ENCODE results near the gene COX6A1.

Gene COX6A1
- 15.4 to 16.8 reads per million in 2 donors for total RNA-seq

- DNase-seq, result peak; percentile 88 to 99 (median 97)
Observed at GRCh38 chr12:120437735-120438494, at the start of gene COX6A1. Gene COX6A1 (plus strand): TSS chr12:120438113. CDS start chr12:120438127, 14 bp downstream.

DNA sequence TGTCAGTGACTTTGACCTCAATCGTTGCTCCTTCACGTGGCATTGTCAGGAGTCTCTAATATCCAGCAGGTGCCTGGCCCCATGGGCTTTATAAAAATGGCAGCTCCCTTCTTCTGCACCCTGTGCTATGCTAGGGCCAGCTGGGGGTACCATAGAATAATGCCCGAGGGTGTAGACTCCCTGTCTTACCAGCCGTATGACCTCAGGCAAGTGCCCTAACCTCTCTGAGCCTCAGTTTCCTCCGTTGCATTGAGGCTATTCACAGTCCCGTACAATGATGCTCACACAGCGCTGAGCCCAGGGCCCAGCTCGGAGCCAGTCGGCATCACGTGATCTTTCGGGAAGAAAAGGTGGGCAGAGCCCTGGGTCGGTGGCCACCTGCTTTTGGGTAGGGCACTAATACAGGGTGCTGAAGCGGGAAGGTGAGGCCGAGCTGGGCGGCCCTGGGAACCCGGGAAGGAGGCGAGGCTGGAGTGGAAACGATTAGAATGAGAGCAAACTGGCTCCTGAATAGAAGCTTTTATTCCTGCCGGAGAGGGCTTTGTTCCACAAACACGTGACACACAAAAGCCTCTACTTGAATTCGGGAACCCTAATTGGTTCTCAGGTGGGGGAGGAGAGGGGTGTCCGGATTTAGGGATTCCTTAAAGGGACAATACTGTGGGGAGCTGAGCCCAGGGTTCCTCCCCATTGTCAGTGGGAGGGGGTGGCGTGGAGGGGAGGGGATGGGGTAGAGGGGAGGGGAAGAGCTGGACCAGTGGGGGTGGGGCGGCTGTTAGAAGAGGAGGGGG, 49.0 kb upstream of the COX6A1 start:
- DNase-seq, result no peak

GRCh38 chr12:120390540-120391120, 47.3 kb upstream of the COX6A1 start:
- no peak for DNase-seq

- no peak for DNase-seq
Observed at GRCh38 chr12:120394483-120395367, 43.2 kb upstream of the COX6A1 start.

DNA sequence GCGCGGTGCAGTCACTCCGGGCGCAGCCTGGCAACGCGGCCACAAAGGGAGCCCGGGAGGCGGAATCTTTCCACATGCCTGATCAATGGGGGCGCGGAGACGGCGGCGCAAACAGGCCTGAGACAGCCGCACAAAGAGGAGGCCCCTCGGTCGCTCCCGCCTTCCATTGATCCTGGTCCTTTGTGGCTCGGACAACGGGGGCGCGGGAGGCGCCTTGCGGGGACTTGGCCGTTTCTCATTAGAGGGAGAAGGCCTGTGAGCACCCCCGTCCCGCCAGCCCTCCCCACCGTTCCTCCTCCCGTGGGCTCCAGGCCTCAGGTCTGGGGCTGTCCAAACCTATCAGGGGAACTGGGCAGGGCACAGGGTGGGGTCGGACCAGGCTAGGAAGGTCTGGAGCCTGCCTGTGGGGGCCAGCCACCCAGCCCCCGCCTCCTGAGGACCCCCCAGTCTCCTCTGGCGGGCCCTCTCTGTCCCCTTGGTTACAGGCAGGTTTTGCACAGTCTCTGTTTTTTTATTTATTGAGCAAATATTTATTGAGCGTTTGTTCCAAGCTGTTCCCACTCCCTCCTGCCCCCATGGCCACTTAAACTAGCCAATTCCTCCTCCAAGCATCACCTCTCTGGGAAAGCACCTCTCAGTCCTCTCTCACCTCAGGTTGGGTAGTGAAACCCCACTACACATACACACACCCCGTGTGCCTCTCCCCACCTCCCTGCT, 39.9 kb upstream of the COX6A1 start:
- DNase-seq, result no peak

DNA sequence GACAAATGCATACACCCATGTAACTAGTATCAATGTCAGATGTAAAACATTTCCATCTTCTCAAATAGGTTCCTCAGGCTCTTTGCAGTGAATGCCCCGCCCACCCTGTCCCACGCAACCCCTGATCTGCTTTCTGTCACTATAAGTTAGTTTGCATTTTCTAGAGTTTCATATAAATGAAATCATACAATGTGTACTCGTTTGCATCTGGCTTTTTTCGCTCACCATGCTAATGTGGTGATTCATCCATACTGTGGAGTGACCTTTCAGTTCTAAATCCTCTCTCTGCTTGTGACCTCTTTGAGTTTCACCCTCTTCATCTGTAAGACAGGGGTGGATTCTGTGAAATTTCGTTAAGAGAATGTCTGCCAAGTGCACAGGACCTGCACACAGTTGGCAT, 38.4 kb upstream of the COX6A1 start:
- DNase-seq, result no peak

DNA sequence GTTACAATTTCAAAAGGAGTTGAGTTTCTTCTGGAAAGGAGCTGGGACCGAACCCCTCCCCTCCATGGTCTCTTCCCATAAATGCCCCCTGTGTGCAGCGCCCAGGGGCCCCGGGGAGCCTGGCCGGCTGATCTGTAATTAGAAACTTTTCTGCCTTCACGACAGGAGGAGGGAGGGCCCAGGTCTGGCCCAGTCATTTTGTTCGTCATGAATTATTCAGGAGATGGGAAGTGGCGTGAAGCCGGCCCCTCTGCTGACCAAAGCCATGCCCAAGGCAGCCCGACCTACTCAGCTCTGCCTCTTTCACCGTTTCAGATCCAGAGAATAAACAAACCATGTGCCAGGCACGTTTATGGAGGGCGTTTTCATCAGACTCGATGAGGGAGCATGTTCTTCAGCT, 35.7 kb upstream of the COX6A1 start:
- DNase-seq, result no peak

GRCh38 chr12:120403869-120404268, 34.0 kb upstream of the COX6A1 start:
- DNase-seq, result no peak

GRCh38 chr12:120404271-120404670, 33.6 kb upstream of the COX6A1 start:
- peak in 1 of 5 experiments; percentile 18 for DNase-seq

DNA sequence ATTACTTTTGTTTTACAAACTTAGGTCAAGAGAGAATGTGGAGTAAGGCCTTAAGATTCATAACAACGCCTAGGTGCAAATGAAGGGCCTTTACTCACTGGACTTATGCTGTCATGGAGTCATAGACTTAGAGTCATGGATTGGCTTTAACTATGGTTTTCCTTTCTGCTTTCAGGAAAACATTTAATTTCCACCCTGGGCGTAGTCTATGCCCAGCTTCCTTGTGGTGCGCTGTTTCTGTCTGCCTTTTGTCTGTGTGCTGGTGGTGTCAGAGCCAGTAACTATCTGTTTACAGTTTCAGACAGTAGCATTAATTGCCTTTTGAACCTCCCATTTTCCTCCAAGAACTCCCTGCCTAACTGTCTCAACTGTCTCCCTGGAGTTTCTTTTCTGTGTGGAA, 31.8 kb upstream of the COX6A1 start:
- DNase-seq, result no peak

DNA sequence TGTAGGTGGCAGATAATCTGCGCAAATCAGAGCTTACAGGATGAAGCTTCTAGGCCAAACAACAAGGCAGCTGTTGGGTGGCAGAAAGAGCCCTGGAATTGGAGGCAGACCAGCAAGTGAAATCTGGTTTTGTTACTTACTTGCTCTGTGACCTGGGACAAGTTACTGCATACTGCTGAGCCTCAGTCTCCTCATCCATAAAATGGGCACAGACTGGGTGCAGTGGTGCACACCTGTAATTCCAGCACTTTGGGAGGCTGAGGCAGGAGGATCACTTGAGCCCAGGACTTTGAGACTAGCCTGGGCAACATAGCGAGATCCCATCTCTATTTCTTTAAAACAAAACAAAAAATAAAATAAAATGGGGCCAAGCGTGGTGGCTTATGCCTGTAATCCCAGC, 31.4 kb upstream of the COX6A1 start:
- DNase-seq, result no peak

DNA sequence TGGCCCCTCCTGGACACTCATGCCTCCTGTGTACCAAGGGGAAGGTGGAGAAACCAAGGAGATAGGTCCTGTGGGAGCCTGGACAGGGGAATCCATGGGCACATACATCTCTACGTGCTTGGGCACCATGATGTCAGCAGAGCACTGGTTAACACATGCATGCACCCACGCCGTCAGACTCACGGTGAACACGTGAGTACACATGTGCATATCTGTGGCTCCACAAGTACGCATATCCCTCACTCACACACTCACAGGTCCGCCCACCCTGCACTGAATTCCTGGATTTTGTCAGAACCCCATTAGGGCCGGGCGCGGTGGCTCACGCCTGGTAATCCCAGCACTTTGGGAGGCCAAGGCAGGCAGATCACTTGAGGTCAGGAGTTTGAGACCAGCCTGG, 29.1 kb upstream of the COX6A1 start:
- DNase-seq, result no peak

DNA sequence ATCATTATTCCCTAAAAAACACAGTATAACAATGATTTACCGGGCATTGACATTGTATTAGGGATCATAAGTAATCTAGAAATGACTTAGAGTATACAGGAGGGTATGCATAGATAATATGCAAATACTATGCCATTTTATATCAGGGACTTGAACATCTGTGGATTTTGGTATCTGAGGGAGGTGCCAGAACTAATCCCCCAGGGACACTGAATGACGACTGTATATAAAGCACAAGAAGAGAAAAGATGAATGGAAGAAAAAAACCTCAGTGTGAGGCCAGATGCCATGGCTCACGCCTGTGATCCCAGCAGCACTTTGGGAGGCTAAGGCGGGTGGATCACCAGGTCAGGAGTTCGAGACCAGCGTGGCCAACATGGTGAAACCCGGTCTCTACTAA, 25.5 kb upstream of the COX6A1 start:
- no peak for DNase-seq

- DNase-seq, result no peak
Observed at GRCh38 chr12:120413901-120414695, 23.8 kb upstream of the COX6A1 start.

- no peak for DNase-seq
Observed at GRCh38 chr12:120416490-120417216, 21.3 kb upstream of the COX6A1 start.

DNA sequence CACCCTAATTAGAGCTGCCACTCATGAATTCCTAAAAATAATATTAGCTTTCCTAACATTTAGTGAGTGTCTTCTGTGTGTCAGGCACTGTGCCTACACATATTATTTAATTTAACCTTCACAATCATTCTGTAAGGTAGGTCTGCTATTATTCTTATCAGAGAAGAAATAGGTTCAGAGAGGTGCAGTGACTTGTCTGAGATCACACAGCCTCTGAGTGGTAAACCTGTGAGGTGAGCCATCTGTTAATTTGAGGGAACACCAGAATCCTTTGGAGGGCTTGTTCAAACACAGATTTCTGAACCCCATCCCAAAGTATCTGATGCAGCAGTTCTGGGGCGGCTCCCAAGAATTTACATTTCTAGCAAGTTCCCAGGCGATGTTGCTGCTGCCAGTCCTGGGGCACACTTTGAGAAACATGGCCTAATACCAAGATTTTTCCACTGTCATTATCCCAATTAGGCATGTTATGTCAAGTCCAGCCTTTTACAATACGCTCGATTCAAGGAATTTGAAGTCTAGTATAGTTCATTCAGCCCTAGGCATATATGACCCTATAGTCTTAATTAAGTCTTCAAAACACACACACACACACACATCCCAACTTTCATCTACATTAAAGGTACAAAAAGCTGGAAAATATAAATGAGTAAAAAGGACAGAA, 19.9 kb upstream of the COX6A1 start:
- DNase-seq, result no peak

DNA sequence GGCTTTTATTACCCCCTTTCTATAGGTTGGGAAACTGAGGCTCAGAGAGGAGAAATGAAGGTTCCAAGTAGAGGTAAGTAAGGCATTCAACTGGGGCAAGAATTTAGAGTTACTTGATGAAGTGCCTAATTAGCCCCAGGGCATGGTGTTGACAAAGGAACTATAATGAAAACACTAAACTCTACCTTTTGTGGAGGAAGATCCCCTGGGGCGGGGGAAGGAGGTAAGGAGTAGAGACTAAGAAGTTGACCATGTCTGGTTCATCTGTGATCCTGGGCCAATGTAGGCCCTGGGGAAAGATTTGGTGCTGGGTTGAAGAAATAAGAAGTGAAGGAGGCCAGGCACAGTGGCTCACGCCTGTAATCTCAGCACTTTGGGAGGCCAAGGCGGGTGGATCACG, 16.2 kb upstream of the COX6A1 start:
- DNase-seq, result no peak

- DNase-seq, result no peak
Observed at GRCh38 chr12:120422892-120423456, 14.9 kb upstream of the COX6A1 start.

DNA sequence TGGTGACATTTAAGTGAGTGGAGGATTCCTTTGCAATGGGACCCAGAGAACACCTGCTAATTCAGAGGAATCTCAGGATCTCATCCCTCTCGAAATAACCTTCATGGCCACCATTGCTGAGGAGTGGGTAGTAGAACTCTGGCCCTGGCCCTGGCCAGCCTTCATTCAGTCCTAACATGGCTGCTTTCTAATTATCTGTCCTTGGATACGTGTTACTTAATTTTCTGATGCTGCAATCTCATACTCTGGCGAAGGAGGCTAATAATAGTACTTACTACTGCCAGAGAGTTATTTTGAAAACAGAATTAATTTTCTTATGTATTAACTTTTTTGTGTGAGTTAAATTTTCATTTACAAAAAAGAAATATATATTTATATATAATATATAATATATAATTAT, 12.1 kb upstream of the COX6A1 start:
- DNase-seq, result no peak

All from T-helper 2 cell (primary cell).